ENCODE measurements around the gene STX8. TPM values are rescaled to one million over a fixed set of nuclear protein-coding genes. Genes with fewer than 3 reads are reported as not detected.
A peak's percentile ranks its signal among the peaks of the same experiment; 100 is the strongest.

STX8 gene
- total and polyA plus RNA-seq, 9 of the 15 experiments (the other 6 are each of a cell fraction or from before 2014, with no cell fraction given), result 14.6 to 42.5 (median 22.1) TPM

DNA sequence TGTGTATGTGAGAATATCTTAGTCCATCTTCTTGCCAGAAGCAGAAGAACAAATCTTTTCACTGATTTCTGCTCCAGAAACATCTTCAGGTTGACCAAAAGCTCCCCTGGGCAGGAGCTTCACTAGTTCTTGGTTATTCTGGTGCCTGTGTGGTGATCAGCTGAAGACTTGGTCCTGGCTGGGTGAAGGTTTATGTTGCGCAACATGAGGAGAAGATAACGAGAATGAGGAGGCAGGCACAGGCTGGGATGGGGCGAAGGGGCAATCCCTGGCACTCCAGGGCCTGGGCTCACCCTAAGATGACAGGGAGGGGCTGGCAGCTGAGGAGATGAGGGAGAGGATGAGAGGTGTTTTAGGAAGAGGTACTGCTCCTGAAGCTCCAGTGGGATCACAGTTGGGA lies 322.3 kb downstream of the STX8 start:
- no peaks in the 10 kb centered on the region for H3K36me3 ChIP-seq (ENCODE audit: control insufficient read depth, insufficient read depth, low read length)
- no peak overlapping the region for H3K4me2 ChIP-seq (ENCODE audit: insufficient read depth, low read length)
- H3K9me1 ChIP-seq (ENCODE audit: control insufficient read depth, insufficient read depth, low read length), result no peaks in the 10 kb centered on the region
- ATAC-seq (no peak), DNase-seq (ENCODE audit: extremely low read depth in 1 of 4, low spot score in 3 of 4) (no peak), FAIRE-seq (no peak)
- peaks cover 7% of the 10 kb centered on the region in 2 experiments; a peak in 3 of 5 replicates for H3K27me3 ChIP-seq (ENCODE audit: control insufficient read depth in 2 of 2, insufficient read depth in 2 of 2, low read length in 2 of 2)
- no peaks in the 10 kb centered on the region for H3K9me3 ChIP-seq (replicated peaks; ENCODE audit: control insufficient read depth, insufficient read depth, low read depth, low read length)
- intact Hi-C loops (cut with micrococcal nuclease) (no loop called here), in situ Hi-C loops (cut with MboI) (no loop called here)
- no peaks in the 10 kb centered on the region for H3K79me2 ChIP-seq (ENCODE audit: control insufficient read depth, insufficient read depth, low read length)
- no peak overlapping the region for H2AFZ ChIP-seq (ENCODE audit: low read depth, low read length)
- no peak overlapping the region for H3K27ac ChIP-seq (ENCODE audit: extremely low read depth, low read depth, low read length)
- H3K4me3 ChIP-seq, result no peak overlapping the region
- no TSS peak for BruUV-seq (replicated peaks)
- H3K9ac ChIP-seq (ENCODE audit: insufficient read depth in 1 of 2, low read depth in 2 of 2, low read length in 2 of 2), result no peak overlapping the region
- WGBS (ENCODE audit: insufficient coverage, low coverage, missing lambda C conversion rate), result 8% methylated on average over 3 of the region's 3 CpGs
- H3K4me1 ChIP-seq (replicated peaks in 1 of 2; ENCODE audit: control insufficient read depth in 2 of 2, insufficient read depth in 2 of 2, low read length in 2 of 2), result no peaks in the 10 kb centered on the region
- POLR2A ChIA-PET, result no interaction called here
- CTCF ChIA-PET (ENCODE audit: low intra/inter-chr PET ratio), result no interaction called here
- H4K20me1 ChIP-seq (replicated peaks; ENCODE audit: control insufficient read depth, insufficient read depth, low read length), result no peaks in the 10 kb centered on the region
- TF ChIP-seq, protein P1, sequence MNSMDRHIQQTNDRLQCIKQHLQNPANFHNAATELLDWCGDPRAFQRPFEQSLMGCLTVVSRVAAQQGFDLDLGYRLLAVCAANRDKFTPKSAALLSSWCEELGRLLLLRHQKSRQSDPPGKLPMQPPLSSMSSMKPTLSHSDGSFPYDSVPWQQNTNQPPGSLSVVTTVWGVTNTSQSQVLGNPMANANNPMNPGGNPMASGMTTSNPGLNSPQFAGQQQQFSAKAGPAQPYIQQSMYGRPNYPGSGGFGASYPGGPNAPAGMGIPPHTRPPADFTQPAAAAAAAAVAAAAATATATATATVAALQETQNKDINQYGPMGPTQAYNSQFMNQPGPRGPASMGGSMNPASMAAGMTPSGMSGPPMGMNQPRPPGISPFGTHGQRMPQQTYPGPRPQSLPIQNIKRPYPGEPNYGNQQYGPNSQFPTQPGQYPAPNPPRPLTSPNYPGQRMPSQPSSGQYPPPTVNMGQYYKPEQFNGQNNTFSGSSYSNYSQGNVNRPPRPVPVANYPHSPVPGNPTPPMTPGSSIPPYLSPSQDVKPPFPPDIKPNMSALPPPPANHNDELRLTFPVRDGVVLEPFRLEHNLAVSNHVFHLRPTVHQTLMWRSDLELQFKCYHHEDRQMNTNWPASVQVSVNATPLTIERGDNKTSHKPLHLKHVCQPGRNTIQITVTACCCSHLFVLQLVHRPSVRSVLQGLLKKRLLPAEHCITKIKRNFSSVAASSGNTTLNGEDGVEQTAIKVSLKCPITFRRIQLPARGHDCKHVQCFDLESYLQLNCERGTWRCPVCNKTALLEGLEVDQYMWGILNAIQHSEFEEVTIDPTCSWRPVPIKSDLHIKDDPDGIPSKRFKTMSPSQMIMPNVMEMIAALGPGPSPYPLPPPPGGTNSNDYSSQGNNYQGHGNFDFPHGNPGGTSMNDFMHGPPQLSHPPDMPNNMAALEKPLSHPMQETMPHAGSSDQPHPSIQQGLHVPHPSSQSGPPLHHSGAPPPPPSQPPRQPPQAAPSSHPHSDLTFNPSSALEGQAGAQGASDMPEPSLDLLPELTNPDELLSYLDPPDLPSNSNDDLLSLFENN (IDR thresholded peaks at IDR 0.05; ENCODE audit: low read depth in 2 of 2, low read length in 2 of 2), result no peak
- no peak for TF ChIP-seq ZNF347 (CRISPR knock-in tag; IDR thresholded peaks at IDR 0.05; ENCODE audit: low read depth)
- no peak for TF ChIP-seq HDAC3 (IDR thresholded peaks at IDR 0.05; ENCODE audit: borderline replicate concordance, partially characterized antibody)
- peak; percentile 78 for TF ChIP-seq CEBPB (tag; IDR thresholded peaks at IDR 0.05)
- no peak for TF ChIP-seq ZNF445 (CRISPR knock-in tag; IDR thresholded peaks at IDR 0.05; ENCODE audit: low read depth)
- no peak for TF ChIP-seq ZNF764 (CRISPR knock-in tag; IDR thresholded peaks at IDR 0.05; ENCODE audit: low read depth)
- no peak for TF ChIP-seq MECOM (CRISPR knock-in tag; IDR thresholded peaks at IDR 0.05)
- TF ChIP-seq, protein P2, sequence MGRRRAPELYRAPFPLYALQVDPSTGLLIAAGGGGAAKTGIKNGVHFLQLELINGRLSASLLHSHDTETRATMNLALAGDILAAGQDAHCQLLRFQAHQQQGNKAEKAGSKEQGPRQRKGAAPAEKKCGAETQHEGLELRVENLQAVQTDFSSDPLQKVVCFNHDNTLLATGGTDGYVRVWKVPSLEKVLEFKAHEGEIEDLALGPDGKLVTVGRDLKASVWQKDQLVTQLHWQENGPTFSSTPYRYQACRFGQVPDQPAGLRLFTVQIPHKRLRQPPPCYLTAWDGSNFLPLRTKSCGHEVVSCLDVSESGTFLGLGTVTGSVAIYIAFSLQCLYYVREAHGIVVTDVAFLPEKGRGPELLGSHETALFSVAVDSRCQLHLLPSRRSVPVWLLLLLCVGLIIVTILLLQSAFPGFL (CRISPR knock-in tag; IDR thresholded peaks at IDR 0.05), result no peak
- no peak for TF ChIP-seq NR1H2 (CRISPR knock-in tag; IDR thresholded peaks at IDR 0.05)
- no peak for TF ChIP-seq FUS (optimal IDR thresholded peaks at IDR 0.05; ENCODE audit: low read depth, low read length)
- no peak for TF ChIP-seq ETS2 (tag; IDR thresholded peaks at IDR 0.05; ENCODE audit: borderline replicate concordance, poor library complexity, severe bottlenecking)
- no peak for TF ChIP-seq CEBPG (CRISPR knock-in tag; IDR thresholded peaks at IDR 0.05)
- peak; percentile 23 to 58; a peak in 3 of 4 replicates for TF ChIP-seq CEBPG (tag; conservative IDR thresholded peaks at IDR 0.05 in 1 of 2, IDR thresholded peaks at IDR 0.05 in 1 of 2)
- TF ChIP-seq ZBTB8A (IDR thresholded peaks at IDR 0.05; ENCODE audit: partially characterized antibody), result no peak
- TF ChIP-seq KLF13 (tag; IDR thresholded peaks at IDR 0.05; ENCODE audit: borderline replicate concordance, low read depth), result no peak
- TF ChIP-seq HDGF (IDR thresholded peaks at IDR 0.05), result no peak
- no peak for TF ChIP-seq ZNF133 (CRISPR knock-in tag; IDR thresholded peaks at IDR 0.05)
